ENCODE data around the gene IGSF3.

The IGSF3 gene

GRCh38 chr1:116574581-116575291 is 92.8 kb downstream of the IGSF3 start:
- no peak overlapping the region for H3K27ac ChIP-seq (ENCODE audit: low read length)
- no peak overlapping the region for H3K4me2 ChIP-seq (ENCODE audit: insufficient read depth, low read length)
- TF ChIP-seq CTCF (IDR thresholded peaks at IDR 0.05; ENCODE audit: borderline replicate concordance, extremely low read depth, low read length, poor library complexity, severe bottlenecking) (peak; percentile 96), EZH2 (IDR thresholded peaks at IDR 0.05; ENCODE audit: borderline replicate concordance, low read depth, low read length, severe bottlenecking) (no peak)
- peaks cover 17% of the 10 kb centered on the region for H3K4me1 ChIP-seq (ENCODE audit: insufficient read depth, low read length)
- no peak overlapping the region for H3K4me3 ChIP-seq (ENCODE audit: low read depth in 1 of 2, low read length in 2 of 2)
- peak; percentile 71 for DNase-seq
- no peaks in the 10 kb centered on the region for H3K36me3 ChIP-seq (ENCODE audit: insufficient read depth, low read length)
- H4K20me1 ChIP-seq (ENCODE audit: insufficient read depth, low read length): no peaks in the 10 kb centered on the region
- peaks cover 10% of the 10 kb centered on the region for H3K79me2 ChIP-seq (ENCODE audit: insufficient read depth, low read length)
- no peak for ATAC-seq (ENCODE audit: insufficient read depth, low read depth)
- H3K9me3 ChIP-seq (ENCODE audit: insufficient read depth, low read length, severe bottlenecking): no peaks in the 10 kb centered on the region
- no peak overlapping the region for H3K9ac ChIP-seq (ENCODE audit: low read depth, low read length)
- H3K27me3 ChIP-seq (ENCODE audit: insufficient read depth, low read length, poor library complexity): no peaks in the 10 kb centered on the region
- no peak overlapping the region for H2AFZ ChIP-seq (ENCODE audit: low read depth, low read length)

- Histone ChIP-seq H3K9ac (ENCODE audit: low read depth, low read length) (no peak overlapping the region), H2AFZ (ENCODE audit: low read depth, low read length) (no peak overlapping the region), H3K4me1 (ENCODE audit: insufficient read depth, low read length) (peaks cover 29% of the 10 kb centered on the region), H3K27me3 (ENCODE audit: insufficient read depth, low read length, poor library complexity) (no peaks in the 10 kb centered on the region), H3K4me3 (ENCODE audit: low read depth in 1 of 2, low read length in 2 of 2) (no peak overlapping the region), H3K79me2 (ENCODE audit: insufficient read depth, low read length) (peaks cover 22% of the 10 kb centered on the region), H3K9me3 (ENCODE audit: insufficient read depth, low read length, severe bottlenecking) (no peaks in the 10 kb centered on the region), H4K20me1 (ENCODE audit: insufficient read depth, low read length) (no peaks in the 10 kb centered on the region; the same call in 1 of the 2 replicates), H3K4me2 (ENCODE audit: insufficient read depth, low read length) (no peak overlapping the region), H3K36me3 (ENCODE audit: insufficient read depth, low read length) (no peaks in the 10 kb centered on the region), H3K27ac (ENCODE audit: low read length) (no peak overlapping the region)
- DNase-seq: no peak
- TF ChIP-seq CTCF (IDR thresholded peaks at IDR 0.05; ENCODE audit: borderline replicate concordance, extremely low read depth, low read length, poor library complexity, severe bottlenecking): no peak
- TF ChIP-seq EZH2 (IDR thresholded peaks at IDR 0.05; ENCODE audit: borderline replicate concordance, low read depth, low read length, severe bottlenecking): no peak
- ATAC-seq (ENCODE audit: insufficient read depth, low read depth): no peak
Measured at GRCh38 chr1:116573431-116574095, 94.0 kb downstream of the IGSF3 start.

- no peaks in the 10 kb centered on the region; the same call in 1 of the 2 replicates for H4K20me1 ChIP-seq (ENCODE audit: insufficient read depth, low read length)
- H3K4me1 ChIP-seq (ENCODE audit: insufficient read depth, low read length): peaks cover 35% of the 10 kb centered on the region
- no peaks in the 10 kb centered on the region for H3K36me3 ChIP-seq (ENCODE audit: insufficient read depth, low read length)
- peaks cover 29% of the 10 kb centered on the region for H3K79me2 ChIP-seq (ENCODE audit: insufficient read depth, low read length)
- TF ChIP-seq CTCF (IDR thresholded peaks at IDR 0.05; ENCODE audit: borderline replicate concordance, extremely low read depth, low read length, poor library complexity, severe bottlenecking): no peak
- no peak for TF ChIP-seq EZH2 (IDR thresholded peaks at IDR 0.05; ENCODE audit: borderline replicate concordance, low read depth, low read length, severe bottlenecking)
- H3K27ac ChIP-seq (ENCODE audit: low read length): no peak overlapping the region
- H2AFZ ChIP-seq (ENCODE audit: low read depth, low read length): no peak overlapping the region
- H3K27me3 ChIP-seq (ENCODE audit: insufficient read depth, low read length, poor library complexity): no peaks in the 10 kb centered on the region
- H3K4me2 ChIP-seq (ENCODE audit: insufficient read depth, low read length): no peak overlapping the region
- no peak overlapping the region for H3K9ac ChIP-seq (ENCODE audit: low read depth, low read length)
- DNase-seq (no peak), ATAC-seq (ENCODE audit: insufficient read depth, low read depth) (no peak)
- no peak overlapping the region for H3K4me3 ChIP-seq (ENCODE audit: low read depth in 1 of 2, low read length in 2 of 2)
- H3K9me3 ChIP-seq (ENCODE audit: insufficient read depth, low read length, severe bottlenecking): no peaks in the 10 kb centered on the region
Measured at GRCh38 chr1:116572771-116573430, 94.6 kb downstream of the IGSF3 start.
